ENCODE results near the gene ZNF84.

ZNF84 gene

DNA sequence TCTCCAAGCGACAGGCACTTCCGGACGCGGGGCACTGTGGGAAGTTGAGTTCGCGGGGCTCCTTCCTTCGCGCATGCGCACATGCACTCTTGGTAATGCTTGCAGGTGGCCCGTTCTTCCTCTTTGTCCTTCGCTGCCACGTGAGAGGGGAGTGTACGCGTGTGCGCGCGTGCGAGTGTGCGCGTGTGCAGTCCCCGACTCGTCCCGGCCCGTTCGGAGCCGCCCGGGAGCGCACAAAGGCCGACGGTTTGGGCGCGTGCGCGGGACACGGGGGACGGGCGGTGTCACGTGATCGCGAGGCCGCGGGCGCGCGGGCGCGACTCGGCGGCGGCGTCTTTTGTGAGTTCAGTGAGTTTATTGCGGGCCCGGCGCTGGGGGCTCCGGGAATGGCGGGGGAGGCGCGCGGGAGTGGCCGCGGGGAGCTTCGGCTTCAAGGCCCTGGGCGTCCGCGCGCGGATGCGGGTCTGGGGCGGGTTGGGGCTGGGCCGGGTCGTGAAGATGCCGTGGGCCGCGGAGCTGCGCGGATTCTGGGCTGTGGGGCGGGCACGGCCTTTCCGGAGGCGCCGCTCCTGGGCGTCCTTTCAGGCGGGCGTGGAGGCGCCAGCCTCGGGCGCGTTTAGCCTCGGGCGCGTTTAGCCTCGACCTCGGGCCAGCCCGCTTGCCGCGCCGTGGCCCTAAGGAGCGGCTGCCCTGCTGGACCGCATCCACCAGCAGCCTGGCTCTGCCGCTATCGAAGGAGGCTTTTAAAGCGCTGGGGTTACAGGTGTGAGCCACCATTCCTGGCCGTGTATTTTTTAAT is at the start of gene ZNF84:
ZNF84 (plus strand) TSS at position 303 of the 799 bp plus-strand sequence. CDS start 3,959 bp downstream, outside the sequence.
- DNase-seq, result peak; percentile 98

DNA sequence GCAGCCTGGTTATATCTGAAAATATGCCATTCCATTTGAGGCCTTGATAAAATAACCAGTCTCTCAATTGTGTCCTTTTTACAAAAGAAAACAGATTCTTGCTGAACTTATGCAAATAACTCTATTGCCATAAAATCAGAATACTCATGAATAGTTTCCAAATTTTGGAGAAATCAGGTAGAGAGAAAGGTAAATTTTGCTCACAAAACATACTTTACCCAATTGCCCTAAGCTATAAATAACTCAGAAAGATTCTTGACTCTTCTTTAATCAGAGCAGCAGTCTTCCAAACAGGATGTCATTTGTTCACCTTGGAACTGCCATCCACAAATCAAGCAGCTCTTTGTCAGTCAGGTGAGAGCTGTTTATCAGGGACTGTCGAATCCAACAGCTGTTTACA is 38.6 kb upstream of the ZNF84 start:
- no peak for DNase-seq

DNA sequence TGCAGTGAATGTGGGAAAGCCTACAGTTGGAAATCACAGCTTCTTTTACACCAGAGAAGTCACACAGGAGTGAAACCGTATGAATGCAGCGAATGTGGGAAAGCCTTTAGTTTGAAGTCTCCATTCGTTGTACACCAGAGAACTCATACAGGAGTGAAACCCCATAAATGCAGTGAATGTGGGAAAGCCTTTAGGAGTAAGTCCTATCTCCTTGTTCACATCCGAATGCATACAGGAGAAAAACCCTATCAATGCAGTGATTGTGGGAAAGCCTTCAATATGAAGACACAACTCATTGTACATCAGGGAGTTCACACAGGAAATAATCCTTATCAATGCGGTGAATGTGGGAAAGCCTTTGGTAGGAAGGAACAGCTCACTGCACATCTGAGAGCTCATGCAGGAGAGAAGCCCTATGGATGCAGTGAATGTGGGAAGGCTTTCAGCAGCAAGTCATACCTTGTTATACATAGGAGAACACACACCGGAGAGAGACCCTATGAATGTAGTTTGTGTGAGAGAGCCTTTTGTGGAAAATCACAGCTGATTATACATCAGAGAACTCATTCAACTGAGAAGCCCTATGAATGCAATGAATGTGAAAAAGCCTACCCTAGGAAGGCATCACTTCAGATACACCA is 26.5 kb upstream of the ZNF84 start:
- no peak for DNase-seq

DNA sequence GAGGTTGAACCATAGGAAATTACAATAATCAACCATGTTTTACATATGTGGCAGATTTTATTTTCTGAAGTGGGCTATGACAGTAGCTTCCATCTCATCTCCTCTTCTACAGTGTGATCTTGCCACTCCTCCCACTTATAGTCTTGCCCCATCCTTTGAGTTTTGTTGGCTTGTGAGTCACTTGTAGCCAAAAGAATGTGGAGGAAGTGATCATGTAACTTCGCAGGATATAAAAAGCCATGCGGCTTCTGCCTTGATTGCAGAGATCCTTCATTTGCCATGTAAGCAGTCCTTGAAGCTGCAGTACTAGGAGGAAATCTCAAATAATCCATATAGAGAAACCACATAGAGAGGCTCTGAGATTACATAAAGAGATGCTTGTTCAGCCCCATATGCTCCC is 13.7 kb upstream of the ZNF84 start:
- no peak for DNase-seq

DNA sequence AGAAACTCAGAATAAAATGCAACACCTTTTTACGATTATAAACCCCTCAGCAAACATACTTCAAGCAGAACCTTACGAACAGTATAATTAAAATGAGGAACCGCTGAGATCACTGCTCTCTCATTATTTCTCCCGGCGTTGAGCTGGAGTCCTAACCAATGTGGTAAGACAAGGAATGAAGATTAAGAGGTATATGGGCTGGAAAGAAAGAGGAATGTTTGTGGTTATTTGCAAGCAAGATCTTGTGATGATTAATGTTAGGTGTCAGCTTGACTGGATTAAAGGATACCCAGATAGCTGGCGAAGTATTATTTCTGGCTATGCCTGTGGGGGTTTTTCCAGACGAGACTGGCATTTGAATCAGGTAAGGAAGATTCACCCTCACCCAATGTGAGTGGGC is 10.3 kb upstream of the ZNF84 start:
- no peak for DNase-seq

DNA sequence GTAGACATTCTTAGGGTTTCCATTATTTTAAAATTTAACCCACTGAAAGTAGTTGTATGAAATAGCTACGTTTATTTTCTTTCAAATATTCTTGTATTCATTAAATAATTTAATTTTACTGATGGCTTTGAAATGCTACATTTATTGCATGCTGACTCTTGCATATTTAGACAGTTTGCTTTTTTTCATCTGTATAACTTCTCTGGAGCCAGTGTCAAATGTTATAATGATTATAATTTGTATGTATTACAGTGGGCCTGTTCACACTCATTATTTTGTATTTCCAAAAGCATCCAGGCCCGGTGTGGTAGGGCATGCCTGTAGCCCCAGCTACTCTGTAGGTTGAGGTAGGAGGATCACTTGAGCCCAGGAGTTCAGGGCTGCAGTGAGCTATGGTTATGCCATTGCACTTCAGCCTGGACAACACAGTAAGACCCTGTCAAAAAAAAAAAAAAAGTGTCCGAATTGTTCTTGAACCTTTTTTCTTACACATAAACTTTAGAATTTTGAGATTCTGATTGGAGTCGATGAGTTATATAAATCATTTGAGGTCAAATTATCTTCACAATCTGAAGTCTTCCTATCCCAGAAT is 905 bp downstream of the ZNF84 start:
- no peak for DNase-seq

DNA sequence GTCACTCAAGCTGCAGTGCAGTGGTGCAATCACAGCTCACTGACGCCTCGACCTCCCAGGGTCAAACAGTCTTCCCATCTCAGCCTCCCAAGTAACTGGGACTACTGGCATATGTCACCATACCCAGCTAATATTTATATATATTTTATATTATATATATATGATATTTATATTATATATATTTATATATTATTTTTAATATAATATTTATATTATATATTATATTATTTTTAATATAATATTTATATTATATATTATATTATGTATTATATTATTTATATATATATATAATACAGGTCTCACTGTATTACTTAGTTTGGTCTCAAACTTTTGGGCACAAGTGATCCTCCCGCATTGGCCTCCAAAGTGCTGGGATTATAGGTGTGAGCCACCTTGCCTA is 9.4 kb downstream of the ZNF84 start:
- no peak for DNase-seq

DNA sequence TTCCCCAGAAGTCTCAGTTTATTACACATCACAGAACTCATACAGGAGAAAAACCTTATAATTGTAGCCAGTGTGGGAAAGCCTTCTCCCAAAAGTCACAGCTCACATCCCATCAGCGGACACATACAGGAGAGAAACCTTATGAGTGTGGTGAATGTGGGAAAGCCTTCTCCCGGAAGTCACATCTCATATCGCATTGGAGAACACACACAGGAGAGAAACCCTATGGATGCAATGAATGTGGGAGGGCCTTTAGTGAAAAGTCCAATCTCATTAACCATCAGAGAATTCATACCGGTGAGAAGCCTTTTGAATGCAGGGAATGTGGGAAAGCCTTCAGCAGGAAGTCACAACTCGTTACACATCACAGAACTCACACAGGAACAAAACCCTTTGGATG is 20.1 kb downstream of the ZNF84 start:
- DNase-seq, result no peak

DNA sequence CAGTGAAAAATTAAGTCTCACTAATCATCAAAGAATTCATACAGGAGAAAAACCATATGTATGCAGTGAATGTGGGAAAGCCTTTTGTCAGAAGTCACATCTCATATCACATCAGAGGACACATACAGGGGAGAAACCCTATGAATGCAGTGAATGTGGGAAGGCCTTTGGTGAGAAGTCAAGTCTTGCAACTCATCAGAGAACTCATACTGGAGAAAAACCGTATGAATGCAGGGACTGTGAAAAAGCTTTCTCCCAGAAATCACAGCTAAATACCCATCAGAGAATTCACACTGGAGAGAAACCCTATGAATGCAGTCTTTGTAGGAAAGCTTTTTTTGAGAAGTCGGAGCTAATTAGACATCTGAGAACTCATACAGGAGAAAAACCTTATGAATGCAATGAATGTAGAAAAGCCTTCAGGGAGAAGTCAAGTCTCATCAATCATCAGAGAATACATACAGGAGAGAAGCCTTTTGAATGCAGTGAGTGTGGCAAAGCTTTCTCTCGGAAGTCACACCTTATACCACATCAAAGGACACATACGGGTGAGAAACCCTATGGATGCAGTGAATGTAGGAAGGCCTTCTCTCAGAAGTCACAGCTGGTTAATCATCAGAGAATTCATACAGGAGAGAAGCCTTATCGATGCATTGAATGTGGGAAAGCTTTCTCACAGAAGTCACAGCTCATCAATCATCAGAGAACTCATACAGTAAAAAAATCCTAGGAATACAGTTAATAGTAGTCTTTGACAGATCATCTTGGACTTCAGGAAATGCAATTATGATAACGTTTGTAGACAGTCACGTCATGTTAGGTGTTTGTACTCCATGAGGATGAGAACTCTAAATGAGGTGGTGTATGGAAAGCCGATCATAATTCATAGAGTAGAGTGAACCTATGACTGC is 21.1 kb downstream of the ZNF84 start:
- DNase-seq, result no peak

DNA sequence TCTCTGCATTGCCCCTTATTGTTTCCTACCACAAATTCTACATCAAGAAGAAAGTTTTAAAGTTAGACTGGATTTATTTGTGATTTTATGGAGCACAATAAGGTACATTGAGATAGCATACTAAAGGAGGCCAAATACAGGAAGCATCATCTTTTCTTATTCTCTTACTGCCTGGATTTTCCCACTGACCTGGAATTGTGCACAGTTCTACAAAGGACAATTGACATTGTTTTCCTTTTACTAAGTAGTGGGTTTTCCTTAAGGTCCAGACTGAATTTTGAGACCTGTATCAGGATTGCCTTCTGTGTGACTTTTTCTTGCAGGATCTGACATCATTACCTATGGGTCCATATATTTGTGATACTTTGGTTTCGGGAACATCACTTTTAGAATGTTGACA is 24.6 kb downstream of the ZNF84 start:
- no peak for DNase-seq

DNA sequence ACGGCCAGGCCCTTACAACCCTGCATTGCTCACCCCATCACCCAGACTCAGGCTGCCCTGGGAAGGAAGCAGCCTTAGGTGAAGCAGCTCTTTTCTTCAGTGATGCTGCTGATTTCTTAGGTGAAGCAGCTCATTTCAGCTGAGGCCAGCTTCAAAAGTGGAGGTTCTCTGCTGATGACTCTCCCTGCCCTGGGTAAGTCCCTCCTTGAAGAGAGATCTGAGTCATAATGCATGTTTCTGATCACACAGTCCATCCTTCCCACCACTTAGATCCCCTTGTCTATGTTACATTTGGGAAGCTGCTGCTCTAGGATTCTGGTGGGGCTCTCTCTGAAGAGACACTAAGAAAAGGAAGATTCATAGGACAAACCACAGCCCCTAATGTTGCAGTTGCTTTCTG is 26.2 kb downstream of the ZNF84 start:
- no peak for DNase-seq

DNA sequence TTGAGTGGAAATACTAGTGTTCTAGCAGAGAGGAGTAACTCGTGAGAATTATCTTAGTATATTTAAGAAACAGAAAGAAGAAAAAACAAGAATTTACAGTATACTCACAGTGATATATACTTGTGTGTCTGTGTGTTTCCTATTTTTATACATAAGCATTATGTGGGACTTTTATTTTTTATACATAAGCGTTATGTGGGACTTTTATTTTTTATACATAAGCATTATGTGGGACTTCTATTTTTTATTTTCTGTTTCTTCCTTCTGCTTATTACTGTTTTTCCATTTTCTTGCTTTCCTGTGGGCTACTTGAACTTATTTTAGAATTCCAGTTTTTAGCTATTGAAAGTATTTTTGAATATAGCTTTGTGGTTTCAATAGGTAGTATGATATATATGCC is 36.5 kb downstream of the ZNF84 start:
- DNase-seq, result no peak

DNA sequence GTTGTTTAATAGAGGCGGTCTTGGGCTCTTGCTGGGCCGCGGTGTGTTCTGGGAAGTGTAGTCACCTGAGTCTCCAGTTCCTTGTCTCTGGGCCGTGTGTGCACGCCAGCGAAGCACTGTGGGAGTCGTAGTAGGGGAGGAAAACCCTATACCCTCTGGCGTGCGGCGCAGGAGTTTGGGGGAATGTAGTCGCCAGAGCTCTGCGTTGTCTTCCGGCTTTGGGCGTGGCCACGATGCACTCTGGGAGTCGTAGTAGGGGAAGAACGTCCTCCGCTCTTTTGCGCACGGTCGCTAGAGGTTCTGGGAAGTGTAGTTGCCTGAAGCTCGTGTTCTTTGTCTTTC is 42.7 kb downstream of the ZNF84 start:
- peak; percentile 96 for DNase-seq

DNA sequence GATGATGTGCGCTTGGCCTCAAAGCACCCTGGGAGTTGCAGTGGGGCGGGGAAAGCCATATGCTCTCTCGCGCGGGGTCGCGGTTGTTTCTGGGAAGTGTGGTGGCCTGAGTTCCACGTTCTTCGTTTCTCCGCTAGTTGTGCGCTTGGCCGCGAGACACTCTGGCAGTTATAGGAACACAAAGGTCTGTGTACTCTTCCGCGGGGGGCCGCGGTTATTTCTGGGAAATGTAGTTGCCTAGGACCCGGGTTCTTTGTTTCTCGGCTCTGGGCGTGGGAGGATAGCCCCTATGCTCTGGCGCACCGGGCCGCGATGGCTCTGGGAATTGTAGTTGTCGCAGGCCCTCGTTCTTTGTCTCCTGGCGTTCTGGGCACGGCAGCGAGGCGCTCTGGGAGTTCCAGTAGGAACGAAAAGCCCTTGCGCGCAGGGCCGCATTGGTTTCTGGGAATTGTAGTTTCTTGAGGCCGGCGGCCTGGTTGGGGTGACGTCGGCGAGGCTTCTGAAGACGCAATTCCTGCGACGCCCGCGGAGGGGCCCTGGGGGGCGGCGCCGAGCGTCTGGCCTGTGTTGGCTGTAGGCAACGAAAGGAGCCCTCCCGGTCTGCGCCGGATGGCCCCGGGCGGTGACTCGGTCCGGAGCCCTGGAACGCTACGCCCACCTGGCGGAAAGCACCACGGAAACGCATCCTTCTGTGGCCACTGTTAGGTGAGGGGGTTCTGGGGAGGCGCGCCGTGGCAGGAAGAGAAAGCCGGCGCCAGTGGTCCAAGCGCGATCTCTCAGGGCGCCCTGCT is 43.3 kb downstream of the ZNF84 start, which contains the start of gene ZNF140:
ZNF140 (plus strand) TSS at position 556 of the 791 bp plus-strand sequence. CDS start 398 bp downstream, outside the sequence.
- DNase-seq, result peak; percentile 94

DNA sequence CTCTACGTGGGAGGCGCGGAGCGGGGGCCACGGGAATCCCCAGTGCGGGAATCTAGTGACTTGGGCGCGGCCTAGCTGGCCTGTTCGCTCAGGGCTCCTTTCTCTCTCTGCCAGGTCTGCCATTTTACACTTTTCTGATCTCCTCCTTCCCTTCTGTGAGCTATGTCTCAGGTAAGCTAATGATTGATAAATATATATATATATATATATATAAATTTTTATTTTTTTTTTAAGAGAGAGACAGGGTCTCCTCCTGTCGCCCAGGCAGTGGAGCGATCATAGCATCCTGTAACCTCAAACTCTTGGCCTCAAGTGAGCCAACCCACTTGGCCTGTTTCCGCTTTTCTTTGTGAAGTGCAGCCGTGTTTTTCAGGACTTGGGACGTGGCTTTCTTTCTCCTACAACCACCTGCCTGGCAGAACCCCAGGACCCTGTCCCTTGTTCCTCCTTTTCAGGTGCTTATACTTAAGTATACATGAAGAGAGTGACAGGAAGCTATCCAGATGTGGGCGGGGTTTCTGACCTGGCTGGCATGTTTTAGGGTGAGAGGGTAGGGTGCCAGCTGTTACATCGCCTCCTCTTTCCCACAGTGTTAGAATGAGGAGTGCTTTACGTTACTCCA is 44.0 kb downstream of the ZNF84 start:
- DNase-seq, result no peak

DNA sequence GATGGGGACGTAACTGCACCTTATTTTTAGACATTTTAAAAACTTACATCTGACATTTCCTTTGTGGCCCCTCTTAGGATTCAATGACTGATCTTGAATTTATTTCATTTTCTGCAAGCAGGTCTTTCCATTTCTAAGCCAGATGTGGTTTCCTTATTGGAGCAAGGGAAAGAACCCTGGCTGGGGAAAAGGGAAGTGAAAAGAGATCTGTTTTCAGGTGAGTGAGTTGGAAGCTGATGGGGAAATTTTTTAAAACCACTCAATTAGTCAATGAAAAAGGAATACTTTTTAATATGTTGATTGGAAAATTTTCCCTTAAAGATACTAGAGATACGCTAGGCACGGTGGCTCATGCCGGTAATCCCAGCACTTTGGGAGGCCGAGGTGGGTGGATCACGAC is 46.0 kb downstream of the ZNF84 start:
- no peak for DNase-seq

DNA sequence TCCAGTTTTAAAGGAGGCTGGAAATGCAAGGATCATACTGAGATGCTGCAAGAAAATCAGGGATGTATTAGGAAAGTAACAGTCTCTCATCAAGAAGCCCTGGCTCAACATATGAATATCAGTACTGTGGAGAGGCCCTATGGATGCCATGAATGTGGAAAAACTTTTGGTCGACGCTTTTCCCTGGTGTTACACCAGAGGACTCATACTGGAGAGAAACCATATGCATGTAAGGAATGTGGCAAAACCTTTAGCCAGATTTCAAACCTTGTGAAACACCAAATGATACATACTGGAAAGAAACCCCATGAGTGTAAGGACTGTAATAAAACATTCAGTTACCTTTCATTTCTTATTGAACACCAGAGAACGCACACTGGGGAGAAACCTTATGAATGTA is 68.3 kb downstream of the ZNF84 start:
- DNase-seq, result no peak

DNA sequence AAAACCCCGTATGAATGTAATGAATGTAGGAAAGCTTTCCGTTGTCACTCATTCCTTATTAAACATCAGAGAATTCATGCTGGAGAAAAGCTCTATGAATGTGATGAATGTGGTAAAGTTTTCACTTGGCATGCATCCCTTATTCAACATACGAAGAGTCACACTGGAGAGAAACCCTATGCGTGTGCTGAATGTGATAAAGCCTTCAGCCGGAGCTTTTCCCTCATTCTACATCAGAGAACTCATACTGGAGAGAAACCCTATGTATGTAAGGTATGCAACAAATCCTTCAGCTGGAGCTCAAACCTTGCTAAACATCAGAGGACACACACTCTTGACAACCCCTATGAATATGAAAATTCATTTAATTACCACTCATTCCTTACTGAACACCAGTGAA is 68.9 kb downstream of the ZNF84 start:
- DNase-seq, result no peak

DNA sequence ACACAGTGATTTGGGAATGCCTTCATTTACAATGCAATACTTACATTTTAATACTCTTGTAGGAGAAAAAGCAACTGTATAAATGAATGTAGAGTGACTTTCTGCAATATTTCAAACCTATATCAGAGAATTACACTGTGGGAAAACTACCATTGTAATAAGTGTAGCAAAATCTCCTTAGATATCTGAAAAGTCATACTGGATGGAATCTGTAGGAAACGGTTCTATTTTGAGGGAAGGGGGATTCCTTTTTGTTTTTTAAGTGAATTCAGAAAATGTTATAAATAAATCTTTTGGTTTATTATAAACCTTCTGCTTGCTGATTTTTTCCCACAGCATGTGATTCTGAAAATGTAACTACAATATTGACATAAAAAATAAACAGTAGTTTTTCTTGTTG is 69.8 kb downstream of the ZNF84 start:
- no peak for DNase-seq

DNA sequence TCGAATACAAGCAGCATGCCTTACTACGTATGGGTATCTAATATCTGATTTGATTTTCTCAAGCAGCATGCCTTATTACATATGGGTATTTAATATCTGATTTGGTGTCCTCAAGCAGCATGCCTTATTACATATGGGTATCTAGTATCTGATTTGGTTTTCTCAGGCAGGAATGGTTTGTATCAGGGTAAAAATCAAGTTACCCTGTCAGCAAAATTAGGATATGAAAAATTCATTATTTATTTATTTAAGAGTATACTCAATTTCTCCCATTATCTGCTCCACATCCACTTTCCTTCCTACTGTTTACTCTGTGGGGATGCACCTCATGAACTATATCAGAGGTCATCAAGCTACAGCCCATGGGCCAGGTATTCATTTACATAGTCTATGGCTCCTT is 70.8 kb downstream of the ZNF84 start:
- DNase-seq, result no peak

Measured in stimulated activated CD4-positive, alpha-beta T cell treated with anti-CD3 and anti-CD28 coated beads, Interleukin-4, amount 100 ng/mL, for 1 hour (primary cell).